Measurements from ENCODE around the gene ZNF813.

Gene ZNF813

DNA sequence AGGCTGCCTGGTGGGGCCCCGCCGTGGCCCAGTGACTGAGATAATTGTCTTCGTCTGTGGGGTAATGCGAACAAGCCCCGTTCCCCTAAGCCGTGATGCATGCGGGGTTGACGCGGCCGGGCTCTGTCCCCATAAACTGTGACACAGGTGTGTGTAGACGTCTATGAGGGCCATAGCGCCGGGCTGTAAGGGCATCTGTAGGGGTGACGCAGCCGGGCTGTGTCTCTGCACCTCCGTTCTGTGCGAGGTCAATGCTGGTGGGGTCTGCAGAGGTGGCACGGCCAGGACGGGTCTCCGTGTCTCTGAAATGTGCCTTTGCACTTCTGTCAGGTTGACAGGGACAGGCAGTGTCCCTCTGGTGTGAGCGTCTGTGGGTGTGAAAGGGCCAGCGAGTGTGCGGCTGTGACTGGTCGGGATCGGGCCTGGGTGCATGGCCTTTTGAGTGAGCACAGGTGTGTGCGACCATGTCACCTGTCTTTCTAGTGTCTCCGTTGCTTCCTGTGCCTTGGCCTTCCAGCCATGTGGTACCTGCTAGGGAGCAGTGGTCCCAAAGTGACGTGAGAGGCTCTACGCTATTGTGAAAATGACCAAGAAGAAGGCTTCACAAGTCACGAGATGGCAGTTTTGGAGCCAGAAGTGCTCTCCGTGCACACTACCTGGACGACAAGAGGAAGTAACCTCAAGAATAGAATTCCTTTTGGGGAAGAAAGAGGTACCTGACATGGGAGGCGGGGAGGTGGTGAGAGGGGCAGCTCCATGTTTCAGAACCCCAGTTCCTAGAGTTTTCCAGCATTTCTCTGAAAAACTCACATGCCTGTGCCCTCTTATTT is 54.1 kb downstream of the ZNF813 start:
- no peak for DNase-seq

DNA sequence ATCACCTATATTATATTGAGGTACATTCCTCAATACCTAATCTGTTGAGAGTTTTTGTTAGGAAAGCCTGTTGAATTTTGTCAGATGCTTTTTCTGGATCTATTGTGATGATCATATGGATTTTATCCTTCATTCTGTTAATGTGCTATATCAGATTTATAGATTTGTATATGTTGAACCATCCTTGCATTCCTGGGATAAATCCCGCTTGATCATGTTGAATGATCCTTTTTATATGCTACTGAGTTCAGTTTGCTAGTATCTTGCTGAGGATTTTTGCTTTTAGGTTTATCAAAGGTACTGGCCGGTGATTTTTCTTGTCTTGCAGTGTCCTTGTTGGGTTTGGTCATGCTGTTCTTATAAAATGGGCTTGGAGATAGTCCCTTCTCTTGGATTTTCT is 58.4 kb downstream of the ZNF813 start:
- no peak for DNase-seq

DNA sequence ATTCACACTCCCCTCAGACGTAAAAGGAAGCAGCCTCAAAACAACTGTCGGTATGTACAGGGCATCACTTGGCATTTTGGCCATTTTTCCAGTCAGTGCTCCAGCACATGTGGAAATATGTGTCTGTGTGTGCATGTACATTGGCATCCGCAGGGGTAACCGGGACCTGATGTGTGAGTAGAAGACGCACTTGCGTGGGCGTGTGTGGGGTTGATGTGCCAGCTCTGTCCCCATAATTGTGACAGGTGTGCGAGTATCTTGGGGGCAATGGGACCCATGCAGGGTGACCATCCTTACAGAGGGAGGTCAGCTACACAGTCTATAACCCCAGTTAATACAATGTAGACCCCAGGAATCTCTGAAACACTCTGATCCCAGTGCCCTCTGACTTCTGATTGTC is 63.1 kb downstream of the ZNF813 start:
- no peak for DNase-seq

DNA sequence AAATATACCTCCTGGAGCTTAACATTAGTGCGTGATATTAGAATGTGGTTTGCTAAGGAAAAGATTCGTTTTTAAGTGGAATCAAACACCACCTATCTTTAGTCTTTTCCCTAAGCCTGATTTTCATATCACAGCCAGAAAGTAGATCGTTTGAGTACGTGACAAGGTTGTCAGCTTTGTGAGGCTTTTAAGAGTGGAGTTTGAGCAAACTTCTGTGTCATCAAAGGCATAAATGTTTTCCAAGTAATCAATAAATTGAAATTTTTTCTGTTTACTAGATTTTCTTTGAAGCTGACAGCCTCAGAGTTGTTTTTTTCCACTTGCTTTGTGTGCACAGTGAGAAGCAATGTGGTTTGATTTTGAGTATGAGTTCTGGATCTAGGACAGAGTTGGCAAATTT is 63.9 kb downstream of the ZNF813 start:
- DNase-seq: no peak

DNA sequence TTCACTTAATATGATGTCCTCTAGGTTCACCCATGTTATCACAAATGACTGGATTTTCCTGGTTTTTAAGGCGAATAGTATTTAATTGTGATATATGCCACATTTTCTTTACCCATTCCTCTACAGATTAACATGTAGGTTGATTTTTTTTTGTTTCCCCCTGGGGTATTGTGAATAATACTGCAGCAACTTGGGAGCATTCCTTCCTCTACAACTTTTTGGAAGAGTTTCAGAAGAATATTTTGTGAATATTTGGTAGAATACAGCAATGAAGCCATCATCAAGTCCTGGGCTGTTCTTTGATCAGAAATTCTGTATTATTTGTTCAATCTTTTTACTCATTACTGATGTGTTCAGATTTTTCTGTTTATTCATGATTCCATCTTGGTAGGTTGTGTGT is 64.8 kb downstream of the ZNF813 start:
- no peak for DNase-seq

DNA sequence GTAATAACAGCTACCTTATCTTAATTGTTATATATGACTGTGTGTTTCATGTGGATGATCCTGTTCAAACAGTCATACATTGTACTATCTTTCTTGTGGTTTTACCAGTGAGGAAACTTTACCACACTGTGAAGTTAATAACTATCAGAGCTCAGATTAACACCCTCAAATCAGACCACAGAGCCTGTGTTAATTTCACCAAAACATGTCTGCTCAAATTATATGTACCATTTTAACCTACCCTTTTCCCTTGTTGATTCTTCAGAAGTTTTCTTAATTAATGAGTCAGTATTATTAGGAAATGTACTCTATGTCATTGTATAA is 68.7 kb downstream of the ZNF813 start:
- no peak for DNase-seq

DNA sequence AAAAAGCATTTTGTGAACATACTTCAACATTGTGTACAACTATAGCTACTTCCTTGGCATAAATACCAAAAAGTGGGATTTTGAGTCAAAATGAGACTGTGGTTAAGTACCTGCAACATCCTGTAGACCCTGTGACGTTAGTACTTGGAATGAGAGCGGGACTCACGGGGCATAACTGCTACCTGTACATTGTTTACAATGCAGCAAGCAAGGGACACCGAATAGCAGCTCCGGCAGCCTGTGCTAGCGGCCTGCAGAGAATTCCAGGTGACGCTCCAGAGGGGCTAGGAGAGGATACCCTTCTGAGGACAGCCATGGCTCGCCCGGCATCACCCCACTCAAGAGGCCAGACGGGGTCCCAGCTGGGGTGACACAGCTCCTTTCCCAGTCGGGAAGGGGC is 69.6 kb downstream of the ZNF813 start:
- no peak for DNase-seq

DNA sequence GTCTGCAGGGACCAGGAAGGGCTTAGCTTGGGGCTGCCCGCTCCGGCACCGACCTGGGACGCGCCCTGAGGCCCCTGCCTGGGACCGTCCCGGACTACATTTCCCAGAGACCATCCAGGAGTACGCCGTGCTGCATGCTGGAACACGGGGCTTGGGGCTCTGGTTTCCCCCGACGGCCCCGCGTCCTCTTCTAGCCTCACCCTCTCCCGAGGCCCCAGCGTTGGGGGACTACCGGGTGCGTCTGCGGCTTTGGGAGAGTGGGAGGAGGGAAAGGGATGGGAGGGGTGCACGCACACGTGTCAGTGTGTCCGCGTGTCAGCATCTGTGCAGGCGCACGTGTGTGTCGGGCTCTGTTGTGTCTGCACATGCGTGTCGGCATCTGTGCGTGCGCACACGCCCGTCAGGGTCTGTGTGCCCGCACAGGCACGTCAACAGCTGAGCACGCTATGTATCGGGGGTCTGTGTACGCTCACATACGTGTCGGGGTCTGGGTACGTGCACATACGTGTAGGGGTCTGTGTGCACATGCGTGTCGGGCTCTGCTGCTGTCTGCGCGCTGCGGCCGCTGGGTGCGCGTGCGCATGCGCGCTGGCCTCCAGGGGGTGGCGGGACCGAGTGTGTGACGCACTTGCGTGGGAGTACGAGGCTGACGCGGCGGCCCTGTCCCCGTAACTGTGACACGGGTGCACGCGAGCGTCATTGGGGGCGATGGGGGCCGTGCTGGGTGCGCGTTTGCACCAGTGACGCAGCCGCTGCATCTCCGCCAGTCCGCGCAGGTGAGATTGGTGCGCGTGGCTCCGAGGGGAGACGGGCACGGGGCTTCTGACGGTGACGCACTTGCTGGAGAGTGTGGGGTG is 70.2 kb downstream of the ZNF813 start, which contains the start of gene ZNF331:
ZNF331 (plus strand) TSS at position 625 of the 857 bp plus-strand sequence. CDS start 31,232 bp downstream, outside the sequence.
- peak in 1 of 2 experiments; percentile 33 for DNase-seq

DNA sequence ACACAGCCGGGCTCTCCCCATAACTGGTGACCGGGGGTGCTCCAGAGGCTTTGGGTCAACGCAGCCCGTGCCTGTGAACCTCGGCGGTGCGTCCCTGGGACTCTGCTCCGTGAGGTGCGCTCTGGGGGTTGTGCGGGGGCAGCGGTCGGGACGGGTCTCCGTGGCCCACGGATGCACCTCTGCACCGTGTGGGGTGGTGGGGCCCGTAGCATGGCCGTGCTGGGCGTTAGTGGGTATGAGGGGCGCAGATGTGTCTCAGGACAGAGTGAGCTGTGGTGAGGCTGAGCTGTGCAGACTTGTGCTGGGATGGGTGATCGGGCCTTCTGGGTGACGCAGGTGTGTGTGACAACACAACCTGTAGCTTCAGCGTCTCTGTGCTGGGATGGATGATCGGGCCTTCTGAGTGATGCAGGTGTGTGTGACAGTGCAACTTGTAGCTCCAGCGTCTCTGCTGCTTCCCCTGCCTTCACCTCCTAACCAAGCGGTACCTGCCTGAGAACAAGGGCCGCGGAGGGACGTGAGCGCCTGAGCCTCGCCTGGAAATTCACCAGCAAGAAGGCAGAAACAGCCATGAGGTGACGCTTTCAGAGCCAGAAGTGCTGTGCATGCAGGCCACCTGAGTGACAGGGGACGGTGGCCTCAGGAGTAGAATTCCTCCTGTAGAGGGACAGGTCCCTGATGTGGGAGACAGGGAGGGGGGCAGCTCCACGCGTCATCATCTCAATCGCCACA is 71.0 kb downstream of the ZNF813 start:
- no peak for DNase-seq

DNA sequence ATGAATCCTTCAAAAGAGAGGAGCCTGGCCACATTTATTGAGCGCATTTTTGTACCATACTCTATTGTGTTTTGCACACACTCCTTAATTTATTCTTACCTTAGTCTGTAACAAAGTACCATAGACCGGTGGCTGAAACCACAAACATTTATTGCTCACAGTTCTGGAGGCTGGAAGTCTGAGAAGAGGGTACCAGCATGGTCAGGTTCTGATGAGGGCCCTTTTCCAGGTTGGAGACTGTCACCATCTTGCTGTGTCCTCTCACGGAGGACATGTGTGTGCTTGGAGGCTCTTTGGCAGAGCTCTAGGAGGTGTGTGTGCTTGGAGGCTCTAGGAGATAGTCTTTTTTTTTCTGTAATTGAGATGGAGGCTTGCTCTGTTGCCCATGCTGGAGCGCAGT is 72.6 kb downstream of the ZNF813 start:
- DNase-seq: no peak

DNA sequence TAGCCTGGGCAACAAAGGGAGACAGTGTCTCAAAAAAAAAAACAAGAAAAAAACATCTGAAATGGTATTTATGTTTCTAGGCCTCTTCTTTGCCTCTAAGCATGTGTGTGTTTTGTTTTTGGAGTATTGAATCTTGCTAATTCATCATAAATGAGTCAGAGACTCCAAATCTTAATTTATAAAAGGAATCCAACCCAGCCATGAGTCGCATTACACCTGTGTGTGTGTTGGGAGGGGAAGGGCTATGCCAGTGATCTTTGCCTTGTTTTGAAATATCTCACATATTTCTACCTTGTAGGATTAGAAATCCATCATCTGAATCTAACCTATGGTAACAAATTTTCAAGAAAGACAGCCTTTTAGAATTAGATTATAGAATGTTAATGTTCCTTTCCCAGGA is 74.4 kb downstream of the ZNF813 start:
- no peak for DNase-seq

DNA sequence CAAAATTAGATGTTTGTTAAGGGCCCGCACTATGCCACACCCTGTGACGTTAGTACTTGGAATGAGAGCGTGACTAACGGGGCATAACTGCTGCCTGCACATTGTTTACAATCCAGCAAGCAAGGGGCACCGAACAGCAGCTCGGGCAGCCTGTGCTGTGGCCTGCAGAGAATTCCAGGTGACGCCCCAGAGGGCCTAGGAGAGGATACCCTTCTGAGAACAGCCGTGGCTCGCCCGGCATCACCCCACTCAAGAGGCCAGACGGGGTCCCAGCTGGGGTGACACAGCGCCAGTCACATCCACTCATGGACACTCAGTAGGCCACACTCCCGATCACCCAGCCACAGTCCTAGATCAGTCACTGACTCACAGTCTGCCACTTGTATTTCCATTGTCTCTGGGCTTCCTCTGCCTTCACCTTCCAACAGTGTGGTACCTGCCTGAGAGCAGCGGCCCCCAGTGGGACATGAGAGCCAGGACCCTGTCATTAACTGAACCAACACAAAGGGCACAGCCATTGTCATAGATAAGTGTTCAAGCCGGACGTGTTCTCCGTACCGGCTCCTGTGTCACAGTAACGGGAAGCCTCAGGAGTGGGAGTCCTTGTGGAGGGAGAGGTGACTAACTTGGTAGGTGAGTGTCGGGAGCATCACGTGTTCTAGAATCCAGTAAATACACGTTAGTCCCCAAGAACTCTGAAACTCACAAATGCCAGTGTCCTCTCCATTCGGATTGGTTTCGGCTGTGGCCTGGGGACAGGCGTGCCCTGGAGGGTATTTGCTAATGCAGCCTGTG is 77.9 kb downstream of the ZNF813 start:
- no peak for DNase-seq
